ENCODE data around the gene ROR1.

GRCh38 chr1:64039390-64039926 is 265.6 kb downstream of the ROR1 start:
- TF ChIP-seq, protein P1, sequence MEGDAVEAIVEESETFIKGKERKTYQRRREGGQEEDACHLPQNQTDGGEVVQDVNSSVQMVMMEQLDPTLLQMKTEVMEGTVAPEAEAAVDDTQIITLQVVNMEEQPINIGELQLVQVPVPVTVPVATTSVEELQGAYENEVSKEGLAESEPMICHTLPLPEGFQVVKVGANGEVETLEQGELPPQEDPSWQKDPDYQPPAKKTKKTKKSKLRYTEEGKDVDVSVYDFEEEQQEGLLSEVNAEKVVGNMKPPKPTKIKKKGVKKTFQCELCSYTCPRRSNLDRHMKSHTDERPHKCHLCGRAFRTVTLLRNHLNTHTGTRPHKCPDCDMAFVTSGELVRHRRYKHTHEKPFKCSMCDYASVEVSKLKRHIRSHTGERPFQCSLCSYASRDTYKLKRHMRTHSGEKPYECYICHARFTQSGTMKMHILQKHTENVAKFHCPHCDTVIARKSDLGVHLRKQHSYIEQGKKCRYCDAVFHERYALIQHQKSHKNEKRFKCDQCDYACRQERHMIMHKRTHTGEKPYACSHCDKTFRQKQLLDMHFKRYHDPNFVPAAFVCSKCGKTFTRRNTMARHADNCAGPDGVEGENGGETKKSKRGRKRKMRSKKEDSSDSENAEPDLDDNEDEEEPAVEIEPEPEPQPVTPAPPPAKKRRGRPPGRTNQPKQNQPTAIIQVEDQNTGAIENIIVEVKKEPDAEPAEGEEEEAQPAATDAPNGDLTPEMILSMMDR (IDR thresholded peaks at IDR 0.05): no peak
- no peak for TF ChIP-seq POLR2A (IDR thresholded peaks at IDR 0.05)

All from uterus (tissue), 2 donors.